OCI-LY7 (cell line): ENCODE results near the gene BTF3.
"Not testable (repeated sequence)": the region's sequence is repeated elsewhere in the genome, so short reads cannot be mapped to it uniquely, and the experiment has no call there.

Experiments
- EZH2phosphoT487 ChIP-seq: fragments of 200-600 bp; sonication (generic); IDR thresholded peaks from 2 replicates; pipeline ENCODE4 v1.6.1; 2018; ENCODE audit warnings: low read depth, borderline replicate concordance, mild to moderate bottlenecking, mixed run types, antibody characterized with exemption, low read length, moderate library complexity, mixed read lengths
- TF ChIP-seq, protein P1 (sequence below): fragments of 200-600 bp; sonication (generic); conservative IDR thresholded peaks from 2 replicates; pipeline ENCODE4 v1.5.1; 2014; ENCODE audit warnings: mild to moderate bottlenecking, antibody characterized with exemption, low read length, moderate library complexity, mixed read lengths

DNA sequence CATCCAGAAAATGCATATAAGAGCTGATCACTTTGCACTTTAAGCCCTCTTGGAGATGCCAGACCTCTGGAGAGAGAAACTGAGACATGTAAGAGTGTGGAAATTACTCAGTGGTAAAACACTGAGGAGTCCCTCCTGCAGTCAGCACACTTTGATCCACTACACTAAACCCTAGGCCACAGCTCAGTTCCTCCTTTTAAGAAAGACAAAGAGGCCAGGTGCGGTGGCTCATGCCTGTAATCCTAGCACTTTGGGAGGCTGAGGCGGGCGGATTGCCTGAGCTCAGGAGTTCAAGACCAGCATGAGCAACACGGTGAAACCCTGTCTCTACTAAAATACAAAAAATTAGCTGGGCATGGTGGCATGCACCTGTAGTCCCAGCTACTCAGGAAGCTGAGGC is 11.0 kb upstream of the BTF3 start:
- TF ChIP-seq, protein P1, sequence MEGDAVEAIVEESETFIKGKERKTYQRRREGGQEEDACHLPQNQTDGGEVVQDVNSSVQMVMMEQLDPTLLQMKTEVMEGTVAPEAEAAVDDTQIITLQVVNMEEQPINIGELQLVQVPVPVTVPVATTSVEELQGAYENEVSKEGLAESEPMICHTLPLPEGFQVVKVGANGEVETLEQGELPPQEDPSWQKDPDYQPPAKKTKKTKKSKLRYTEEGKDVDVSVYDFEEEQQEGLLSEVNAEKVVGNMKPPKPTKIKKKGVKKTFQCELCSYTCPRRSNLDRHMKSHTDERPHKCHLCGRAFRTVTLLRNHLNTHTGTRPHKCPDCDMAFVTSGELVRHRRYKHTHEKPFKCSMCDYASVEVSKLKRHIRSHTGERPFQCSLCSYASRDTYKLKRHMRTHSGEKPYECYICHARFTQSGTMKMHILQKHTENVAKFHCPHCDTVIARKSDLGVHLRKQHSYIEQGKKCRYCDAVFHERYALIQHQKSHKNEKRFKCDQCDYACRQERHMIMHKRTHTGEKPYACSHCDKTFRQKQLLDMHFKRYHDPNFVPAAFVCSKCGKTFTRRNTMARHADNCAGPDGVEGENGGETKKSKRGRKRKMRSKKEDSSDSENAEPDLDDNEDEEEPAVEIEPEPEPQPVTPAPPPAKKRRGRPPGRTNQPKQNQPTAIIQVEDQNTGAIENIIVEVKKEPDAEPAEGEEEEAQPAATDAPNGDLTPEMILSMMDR, result not testable (repeated sequence)
- TF ChIP-seq EZH2phosphoT487, result not testable (repeated sequence)
